ENCODE data around the gene ARHGEF9. TPM values are rescaled to one million over a fixed set of nuclear protein-coding genes. Genes with fewer than 3 reads are reported as not detected.
"Not testable (repeated sequence)": the region's sequence is repeated elsewhere in the genome, so short reads cannot be mapped to it uniquely, and the experiment has no call there.

The ARHGEF9 gene
- total and polyA plus RNA-seq, 8 donors = 23.9 to 43.0 (median 35.6) TPM

DNA sequence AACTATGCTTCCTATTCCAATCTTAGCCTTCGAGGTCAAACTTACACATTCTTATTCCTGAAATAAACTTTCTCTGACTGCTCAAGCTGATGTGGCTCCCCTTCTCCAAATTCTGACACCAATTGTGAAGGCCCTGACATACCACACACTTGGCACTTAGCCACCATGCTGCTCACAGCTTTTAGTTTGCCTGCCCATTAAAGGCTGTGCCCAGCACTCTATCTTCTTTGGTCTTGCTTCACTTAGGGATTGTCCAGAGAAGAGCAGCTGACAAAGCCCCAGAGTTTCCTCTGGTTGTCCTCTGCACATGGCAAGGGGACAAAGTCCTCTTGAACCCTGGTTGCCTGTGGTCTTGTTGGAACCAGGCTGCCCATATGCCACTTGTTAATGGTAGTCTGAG lies 126.1 kb downstream of the ARHGEF9 start:
- Histone ChIP-seq H3K27me3 (no peaks in the 10 kb centered on the region), H3K4me3 (no peak overlapping the region), H3K27ac (no peak overlapping the region), H3K4me1 (no peaks in the 10 kb centered on the region), H3K9me3 (no peaks in the 10 kb centered on the region), H3K36me3 (no peaks in the 10 kb centered on the region)
- TF ChIP-seq, protein P1, sequence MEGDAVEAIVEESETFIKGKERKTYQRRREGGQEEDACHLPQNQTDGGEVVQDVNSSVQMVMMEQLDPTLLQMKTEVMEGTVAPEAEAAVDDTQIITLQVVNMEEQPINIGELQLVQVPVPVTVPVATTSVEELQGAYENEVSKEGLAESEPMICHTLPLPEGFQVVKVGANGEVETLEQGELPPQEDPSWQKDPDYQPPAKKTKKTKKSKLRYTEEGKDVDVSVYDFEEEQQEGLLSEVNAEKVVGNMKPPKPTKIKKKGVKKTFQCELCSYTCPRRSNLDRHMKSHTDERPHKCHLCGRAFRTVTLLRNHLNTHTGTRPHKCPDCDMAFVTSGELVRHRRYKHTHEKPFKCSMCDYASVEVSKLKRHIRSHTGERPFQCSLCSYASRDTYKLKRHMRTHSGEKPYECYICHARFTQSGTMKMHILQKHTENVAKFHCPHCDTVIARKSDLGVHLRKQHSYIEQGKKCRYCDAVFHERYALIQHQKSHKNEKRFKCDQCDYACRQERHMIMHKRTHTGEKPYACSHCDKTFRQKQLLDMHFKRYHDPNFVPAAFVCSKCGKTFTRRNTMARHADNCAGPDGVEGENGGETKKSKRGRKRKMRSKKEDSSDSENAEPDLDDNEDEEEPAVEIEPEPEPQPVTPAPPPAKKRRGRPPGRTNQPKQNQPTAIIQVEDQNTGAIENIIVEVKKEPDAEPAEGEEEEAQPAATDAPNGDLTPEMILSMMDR (IDR thresholded peaks at IDR 0.05) = no peak
- intact Hi-C loops (cut with DNase I) = no loop called here
- DNase-seq = no peak
- ATAC-seq = no peak

DNA sequence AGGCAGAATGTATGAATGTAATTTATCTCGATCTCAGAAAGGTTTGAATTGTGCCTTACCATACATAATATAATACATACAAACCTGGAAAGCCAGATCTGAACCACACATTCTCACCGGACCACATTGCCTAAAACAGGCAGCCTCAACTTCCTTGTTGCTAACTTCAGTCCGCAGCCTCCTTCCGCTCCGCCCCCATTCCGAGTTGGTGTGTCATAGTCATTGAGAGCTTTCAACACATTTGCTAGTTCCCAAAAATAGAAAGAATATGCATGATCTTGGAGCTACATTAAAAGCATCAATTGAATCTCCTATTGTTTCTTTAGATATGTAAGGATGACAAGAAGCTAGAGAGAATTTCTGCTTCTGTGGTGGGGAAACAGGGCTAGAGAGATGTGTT lies 127.2 kb downstream of the ARHGEF9 start:
- no peak overlapping the region for H3K27ac ChIP-seq
- ATAC-seq = peak; percentile 85
- intact Hi-C loops (cut with DNase I) = no loop called here

DNA sequence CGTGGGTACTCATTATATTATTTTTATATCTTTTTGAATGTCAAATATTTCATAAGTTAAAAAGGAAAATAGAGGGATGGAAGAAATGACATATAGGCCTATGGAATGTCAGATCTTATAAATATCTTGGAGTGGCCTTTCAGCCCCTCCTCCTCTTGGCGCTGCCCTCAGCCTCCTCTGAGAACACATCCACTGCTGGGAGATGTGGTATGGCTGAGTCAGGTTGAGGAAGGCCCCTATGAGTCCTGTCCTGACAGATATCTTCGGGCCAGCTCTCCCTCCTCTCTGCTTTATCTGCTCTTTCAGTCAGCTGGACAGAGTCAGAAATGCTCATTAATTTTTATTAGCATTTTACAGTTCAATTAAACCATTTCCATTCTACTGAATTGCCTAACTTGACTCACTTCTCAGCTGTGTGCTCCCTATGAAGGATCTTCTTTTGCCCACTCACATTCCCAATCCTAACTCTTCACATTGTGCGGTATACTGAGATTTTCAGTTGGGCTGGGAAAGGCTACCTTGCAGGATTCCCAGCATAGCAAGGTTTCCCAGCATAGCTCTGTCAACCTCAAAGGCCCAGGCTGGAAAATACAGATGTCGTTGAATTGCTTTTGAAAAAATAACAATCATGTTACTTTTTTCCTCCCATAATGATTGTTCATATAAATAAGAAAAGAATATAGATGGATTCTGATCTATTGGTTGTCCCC lies 128.0 kb downstream of the ARHGEF9 start:
- Histone ChIP-seq H3K27me3 (no peaks in the 10 kb centered on the region), H3K27ac (no peak overlapping the region), H3K36me3 (no peaks in the 10 kb centered on the region), H3K4me1 (no peaks in the 10 kb centered on the region), H3K9me3 (no peaks in the 10 kb centered on the region), H3K4me3 (no peak overlapping the region)
- TF ChIP-seq, protein P1 (IDR thresholded peaks at IDR 0.05) = no peak
- ATAC-seq = no peak
- intact Hi-C loops (cut with DNase I) = no loop called here
- DNase-seq = no peak

More for the DNA sequence above, 127.2 kb downstream of the ARHGEF9 start:
- DNase-seq = peak in 2 of 4 donors; percentile 63 to 73
- no peak overlapping the region for H3K4me3 ChIP-seq
- TF ChIP-seq, protein P1 (IDR thresholded peaks at IDR 0.05) = no peak
- H3K36me3 ChIP-seq = no peaks in the 10 kb centered on the region
- H3K27me3 ChIP-seq = no peaks in the 10 kb centered on the region
- H3K4me1 ChIP-seq = no peaks in the 10 kb centered on the region
- H3K9me3 ChIP-seq = no peaks in the 10 kb centered on the region

DNA sequence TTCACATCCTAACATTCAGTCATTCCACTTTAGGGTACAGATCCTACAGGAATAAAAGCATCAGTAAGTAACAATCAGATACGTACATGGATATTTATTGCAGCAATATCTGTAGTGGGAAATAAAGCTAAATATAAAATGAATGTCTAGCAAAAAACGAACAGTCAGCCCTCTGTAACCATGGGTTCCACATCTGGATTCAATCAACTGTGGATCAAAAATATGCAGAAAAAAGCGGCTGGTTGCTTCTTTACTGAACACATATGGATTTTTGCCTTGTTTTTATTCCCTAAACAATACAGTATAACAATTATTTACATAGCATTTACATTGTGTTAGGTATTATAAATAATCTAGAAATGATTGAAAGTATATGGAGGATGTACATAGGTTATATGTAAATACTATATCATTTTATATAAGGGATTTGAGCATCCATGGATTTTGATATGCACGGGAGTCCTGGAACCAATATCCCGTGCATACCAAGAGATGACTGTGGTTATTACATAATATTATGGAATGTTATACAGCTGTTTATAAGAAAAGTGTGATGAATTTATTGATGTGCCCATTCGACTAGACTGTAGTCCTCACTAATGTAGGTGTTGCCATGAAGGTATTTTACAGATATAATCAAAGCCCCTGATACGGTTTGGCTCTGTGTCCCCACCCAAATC lies 132.8 kb downstream of the ARHGEF9 start:
- H3K4me1 ChIP-seq = no peaks in the 10 kb centered on the region
- DNase-seq = no peak
- TF ChIP-seq, protein P1 (IDR thresholded peaks at IDR 0.05) = no peak
- H3K4me3 ChIP-seq = no peak overlapping the region
- no peaks in the 10 kb centered on the region for H3K9me3 ChIP-seq
- ATAC-seq = no peak
- H3K27ac ChIP-seq = no peak overlapping the region
- H3K27me3 ChIP-seq = no peaks in the 10 kb centered on the region
- no peaks in the 10 kb centered on the region for H3K36me3 ChIP-seq
- intact Hi-C loops (cut with DNase I) = no loop called here

DNA sequence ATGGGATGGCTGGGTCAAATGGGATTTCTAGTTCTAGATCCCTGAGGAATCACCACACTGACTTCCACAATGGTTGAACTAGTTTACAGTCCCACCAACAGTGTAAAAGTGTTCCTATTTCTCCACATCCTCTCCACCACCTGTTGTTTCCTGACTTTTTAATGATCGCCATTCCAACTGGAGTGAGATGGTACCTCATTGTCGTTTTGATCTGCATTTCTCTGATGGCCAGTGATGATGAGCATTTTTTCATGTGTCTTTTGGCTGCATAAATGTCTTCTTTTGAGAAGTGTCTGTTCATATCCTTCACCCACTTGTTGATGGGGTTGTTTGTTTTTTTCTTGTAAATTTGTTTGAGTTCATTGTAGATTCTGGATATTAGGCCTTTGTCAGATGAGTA lies 139.3 kb downstream of the ARHGEF9 start:
- ATAC-seq; DNase-seq; H3K4me3 ChIP-seq; H3K36me3 ChIP-seq; H3K4me1 ChIP-seq; intact Hi-C loops (cut with DNase I); H3K9me3 ChIP-seq; H3K27me3 ChIP-seq; H3K27ac ChIP-seq: not testable (repeated sequence)

Data from left lung (tissue), 10 donors.